ENCODE measurements around the gene KCNJ12. TPM values are rescaled to one million over a fixed set of nuclear protein-coding genes. Genes with fewer than 3 reads are reported as not detected.
A peak's percentile ranks its signal among the peaks of the same experiment; 100 is the strongest.
"Not testable (repeated sequence)": the region's sequence is repeated elsewhere in the genome, so short reads cannot be mapped to it uniquely, and the experiment has no call there.

Gene KCNJ12
- total RNA-seq, 2 donors from 2014 or later, result not detected

- not testable (repeated sequence) for H3K27me3 Mint-ChIP-seq (ENCODE audit: low read depth); H3K27ac Mint-ChIP-seq; DNase-seq; ATAC-seq (replicated peaks in 1 of 2); H3K4me3 Mint-ChIP-seq; H3K4me1 Mint-ChIP-seq (ENCODE audit: low read depth); H3K36me3 Mint-ChIP-seq (ENCODE audit: insufficient read depth in 2 of 2); H3K9me3 Mint-ChIP-seq
Measured at GRCh38 chr17:21436883-21437836, 61.0 kb downstream of the KCNJ12 start.

- H3K27ac Mint-ChIP-seq; H3K9me3 Mint-ChIP-seq; H3K36me3 Mint-ChIP-seq (ENCODE audit: insufficient read depth in 2 of 2); H3K27me3 Mint-ChIP-seq (ENCODE audit: low read depth); H3K4me1 Mint-ChIP-seq (ENCODE audit: low read depth); DNase-seq; H3K4me3 Mint-ChIP-seq: not testable (repeated sequence)
- ATAC-seq (replicated peaks in 1 of 2), result peak in 1 of 2 donors; percentile 58
Measured at GRCh38 chr17:21438316-21439014, 62.3 kb downstream of the KCNJ12 start.

- DNase-seq; H3K27ac Mint-ChIP-seq; H3K4me1 Mint-ChIP-seq (ENCODE audit: low read depth); H3K4me3 Mint-ChIP-seq; H3K27me3 Mint-ChIP-seq (ENCODE audit: low read depth); H3K9me3 Mint-ChIP-seq; H3K36me3 Mint-ChIP-seq (ENCODE audit: insufficient read depth in 2 of 2); ATAC-seq (replicated peaks in 1 of 2): not testable (repeated sequence)
Measured at GRCh38 chr17:21439015-21439336, 62.8 kb downstream of the KCNJ12 start.

- Mint-ChIP-seq H3K9me3 (peaks cover 0 to 2% of the 10 kb centered on the region in 2 donors), H3K4me1 (ENCODE audit: low read depth) (no peaks in the 10 kb centered on the region), H3K27me3 (ENCODE audit: low read depth) (peaks cover 18% of the 10 kb centered on the region), H3K4me3 (no peak overlapping the region), H3K27ac (no peak overlapping the region), H3K36me3 (ENCODE audit: insufficient read depth in 2 of 2) (no peaks in the 10 kb centered on the region)
- DNase-seq, result no peak
- ATAC-seq (replicated peaks in 1 of 2), result no peak
Measured at GRCh38 chr17:21445091-21445650, 69.0 kb downstream of the KCNJ12 start.

GRCh38 chr17:21447552-21447951 is 71.4 kb downstream of the KCNJ12 start:
- not testable (repeated sequence) for H3K9me3 Mint-ChIP-seq; H3K4me1 Mint-ChIP-seq (ENCODE audit: low read depth); H3K4me3 Mint-ChIP-seq; ATAC-seq (replicated peaks in 1 of 2); H3K36me3 Mint-ChIP-seq (ENCODE audit: insufficient read depth in 2 of 2); H3K27ac Mint-ChIP-seq; DNase-seq
- peaks cover 29% of the 10 kb centered on the region for H3K27me3 Mint-ChIP-seq (ENCODE audit: low read depth)

GRCh38 chr17:21449891-21450290 is 73.7 kb downstream of the KCNJ12 start:
- not testable (repeated sequence) for H3K4me1 Mint-ChIP-seq (ENCODE audit: low read depth); ATAC-seq (replicated peaks in 1 of 2); H3K36me3 Mint-ChIP-seq (ENCODE audit: insufficient read depth in 2 of 2); H3K9me3 Mint-ChIP-seq; H3K4me3 Mint-ChIP-seq; H3K27ac Mint-ChIP-seq; DNase-seq
- H3K27me3 Mint-ChIP-seq (ENCODE audit: low read depth), result peaks cover 31% of the 10 kb centered on the region

GRCh38 chr17:21451975-21452374 is 75.8 kb downstream of the KCNJ12 start:
- H3K4me3 Mint-ChIP-seq, result peak overlapping the region in 1 of 2 donors; percentile 52
- DNase-seq (no peak), ATAC-seq (replicated peaks in 1 of 2) (no peak)
- H3K27ac Mint-ChIP-seq, result no peak overlapping the region
- no peaks in the 10 kb centered on the region for H3K36me3 Mint-ChIP-seq (ENCODE audit: insufficient read depth in 2 of 2)
- peaks cover 16% of the 10 kb centered on the region for H3K4me1 Mint-ChIP-seq (ENCODE audit: low read depth)
- peaks cover 31% of the 10 kb centered on the region for H3K27me3 Mint-ChIP-seq (ENCODE audit: low read depth)
- no peaks in the 10 kb centered on the region for H3K9me3 Mint-ChIP-seq

- H3K36me3 Mint-ChIP-seq (ENCODE audit: insufficient read depth in 2 of 2), result no peaks in the 10 kb centered on the region
- no peaks in the 10 kb centered on the region for H3K9me3 Mint-ChIP-seq
- peaks cover 22% of the 10 kb centered on the region for H3K4me1 Mint-ChIP-seq (ENCODE audit: low read depth)
- H3K4me3 Mint-ChIP-seq, result peak overlapping the region; percentile 52 to 74
- DNase-seq (peak; percentile 25 to 36), ATAC-seq (replicated peaks in 1 of 2) (no peak)
- H3K27me3 Mint-ChIP-seq (ENCODE audit: low read depth), result peaks cover 31% of the 10 kb centered on the region
- no peak overlapping the region for H3K27ac Mint-ChIP-seq
Measured at GRCh38 chr17:21452377-21453143, 76.4 kb downstream of the KCNJ12 start.

- H3K27me3 Mint-ChIP-seq (ENCODE audit: low read depth), result peaks cover 29% of the 10 kb centered on the region
- peak overlapping the region in 1 of 2 donors; percentile 37 for H3K4me3 Mint-ChIP-seq
- ATAC-seq (replicated peaks in 1 of 2) (no peak), DNase-seq (no peak)
- H3K36me3 Mint-ChIP-seq (ENCODE audit: insufficient read depth in 2 of 2), result no peaks in the 10 kb centered on the region
- H3K27ac Mint-ChIP-seq, result no peak overlapping the region
- peaks cover 23% of the 10 kb centered on the region for H3K4me1 Mint-ChIP-seq (ENCODE audit: low read depth)
- H3K9me3 Mint-ChIP-seq, result no peaks in the 10 kb centered on the region
Measured at GRCh38 chr17:21453144-21453898, 77.2 kb downstream of the KCNJ12 start.

- not testable (repeated sequence) for H3K36me3 Mint-ChIP-seq (ENCODE audit: insufficient read depth in 2 of 2); H3K4me3 Mint-ChIP-seq; ATAC-seq (replicated peaks in 1 of 2); H3K27ac Mint-ChIP-seq; H3K9me3 Mint-ChIP-seq; DNase-seq
- Mint-ChIP-seq H3K4me1 (ENCODE audit: low read depth) (peaks cover 23% of the 10 kb centered on the region), H3K27me3 (ENCODE audit: low read depth) (peaks cover 26% of the 10 kb centered on the region)
Measured at GRCh38 chr17:21454006-21454405, 77.8 kb downstream of the KCNJ12 start.

- peaks cover 21% of the 10 kb centered on the region for H3K27me3 Mint-ChIP-seq (ENCODE audit: low read depth)
- peaks cover 23% of the 10 kb centered on the region for H3K4me1 Mint-ChIP-seq (ENCODE audit: low read depth)
- no peak overlapping the region for H3K4me3 Mint-ChIP-seq
- H3K36me3 Mint-ChIP-seq (ENCODE audit: insufficient read depth in 2 of 2), result no peaks in the 10 kb centered on the region
- no peak for ATAC-seq (replicated peaks in 1 of 2)
- no peak for DNase-seq
- H3K27ac Mint-ChIP-seq, result no peak overlapping the region
- H3K9me3 Mint-ChIP-seq, result no peaks in the 10 kb centered on the region
Measured at GRCh38 chr17:21454441-21454840, 78.3 kb downstream of the KCNJ12 start.

- Mint-ChIP-seq H3K27me3 (ENCODE audit: low read depth) (peaks cover 11% of the 10 kb centered on the region), H3K4me1 (ENCODE audit: low read depth) (peaks cover 23% of the 10 kb centered on the region), H3K36me3 (ENCODE audit: insufficient read depth in 2 of 2) (no peaks in the 10 kb centered on the region), H3K9me3 (no peaks in the 10 kb centered on the region), H3K27ac (no peak overlapping the region), H3K4me3 (no peak overlapping the region)
- ATAC-seq (replicated peaks in 1 of 2) (no peak), DNase-seq (no peak)
Measured at GRCh38 chr17:21455761-21456160, 79.6 kb downstream of the KCNJ12 start.
